Breast epithelium (tissue), 3 donors: ENCODE data around the gene NXNL1.
"Not testable (repeated sequence)": the region's sequence is repeated elsewhere in the genome, so short reads cannot be mapped to it uniquely, and the experiment has no call there.

Experiments
- CTCF ChIP-seq, 3 donors: fragments of 450-650 bp; IDR thresholded peaks; one replicate each; pipeline ENCODE4 v1.5.1; 2016 to 2017; ENCODE audit warnings: antibody characterized with exemption in 3 of 3, mild to moderate bottlenecking in 3 of 3, moderate library complexity in 3 of 3
- POLR2A ChIP-seq: fragments of 450-650 bp; IDR thresholded peaks from one replicate; pipeline ENCODE4 v1.6.1; 2016; ENCODE audit warnings: antibody characterized with exemption, mild to moderate bottlenecking, moderate library complexity
- POLR2AphosphoS5 ChIP-seq, 3 donors: sonication (generic); formaldehyde crosslinking; IDR thresholded peaks; one replicate each; pipeline ENCODE4 v1.6.1; 2017; ENCODE audit warnings: antibody characterized with exemption in 3 of 3

- TF ChIP-seq CTCF (IDR thresholded peaks at IDR 0.05); POLR2A; POLR2AphosphoS5 (IDR thresholded peaks at IDR 0.05): not testable (repeated sequence)
Observed at GRCh38 chr19:17475011-17475540, 14.3 kb upstream of the NXNL1 start.
